NB4 (cell line): ENCODE results near the gene SAP30L.

ENCODE experiments used
- POLR2A ChIP-seq: IDR thresholded peaks from 2 replicates; pipeline ENCODE4 v1.6.1; 2011; ENCODE audit warnings: mild to moderate bottlenecking; ENCODE audit not compliant: insufficient read length; ENCODE audit errors: extremely low read depth
- TF ChIP-seq, protein P1 (sequence below): IDR thresholded peaks from one replicate; pipeline ENCODE4 v1.5.1; 2012; ENCODE audit warnings: low read depth, low read length

- TF ChIP-seq, protein P1, sequence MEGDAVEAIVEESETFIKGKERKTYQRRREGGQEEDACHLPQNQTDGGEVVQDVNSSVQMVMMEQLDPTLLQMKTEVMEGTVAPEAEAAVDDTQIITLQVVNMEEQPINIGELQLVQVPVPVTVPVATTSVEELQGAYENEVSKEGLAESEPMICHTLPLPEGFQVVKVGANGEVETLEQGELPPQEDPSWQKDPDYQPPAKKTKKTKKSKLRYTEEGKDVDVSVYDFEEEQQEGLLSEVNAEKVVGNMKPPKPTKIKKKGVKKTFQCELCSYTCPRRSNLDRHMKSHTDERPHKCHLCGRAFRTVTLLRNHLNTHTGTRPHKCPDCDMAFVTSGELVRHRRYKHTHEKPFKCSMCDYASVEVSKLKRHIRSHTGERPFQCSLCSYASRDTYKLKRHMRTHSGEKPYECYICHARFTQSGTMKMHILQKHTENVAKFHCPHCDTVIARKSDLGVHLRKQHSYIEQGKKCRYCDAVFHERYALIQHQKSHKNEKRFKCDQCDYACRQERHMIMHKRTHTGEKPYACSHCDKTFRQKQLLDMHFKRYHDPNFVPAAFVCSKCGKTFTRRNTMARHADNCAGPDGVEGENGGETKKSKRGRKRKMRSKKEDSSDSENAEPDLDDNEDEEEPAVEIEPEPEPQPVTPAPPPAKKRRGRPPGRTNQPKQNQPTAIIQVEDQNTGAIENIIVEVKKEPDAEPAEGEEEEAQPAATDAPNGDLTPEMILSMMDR: no peak
- no peak for TF ChIP-seq POLR2A
Observed at GRCh38 chr5:154418344-154418820, 27.4 kb upstream of the SAP30L start.
